MM.1S (cell line): Measurements from ENCODE around the gene AP1AR.

ENCODE experiments used
- EZH2 ChIP-seq: fragments of 300-600 bp; sonication (generic); optimal IDR thresholded peaks from 2 replicates; pipeline ENCODE3; 2017; ENCODE audit warnings: low read depth, mild to moderate bottlenecking, antibody characterized with exemption, low read length, mixed read lengths
- EZH2phosphoT487 ChIP-seq: fragments of 300-600 bp; sonication (generic); IDR thresholded peaks from 2 replicates; pipeline ENCODE4 v1.6.1; 2018; ENCODE audit warnings: antibody characterized with exemption, low read length
- TF ChIP-seq, protein P1 (sequence below): fragments of 300-600 bp; sonication (generic); IDR thresholded peaks from 2 replicates; pipeline ENCODE4 v1.5.1; 2016; ENCODE audit warnings: antibody characterized with exemption, low read length, mixed read lengths

DNA sequence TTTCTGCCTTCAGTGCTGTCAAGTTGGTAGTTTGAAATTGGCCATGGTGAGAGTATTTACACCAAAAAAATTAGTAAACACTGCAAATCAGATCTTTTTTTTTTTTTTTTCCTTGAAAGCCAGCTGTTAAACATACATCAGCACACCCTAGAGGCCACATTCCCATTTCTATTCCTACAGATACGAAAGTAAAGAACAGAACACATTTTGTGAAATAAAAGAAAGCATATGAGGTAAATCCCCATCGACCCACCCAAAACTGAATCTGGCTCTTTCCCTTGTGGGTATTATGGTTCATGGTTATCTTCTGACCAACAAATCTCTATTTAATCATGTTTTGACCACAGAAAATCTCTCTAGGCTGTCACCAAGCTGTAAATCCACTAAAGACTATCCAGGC is 41.8 kb upstream of the AP1AR start:
- TF ChIP-seq, protein P1, sequence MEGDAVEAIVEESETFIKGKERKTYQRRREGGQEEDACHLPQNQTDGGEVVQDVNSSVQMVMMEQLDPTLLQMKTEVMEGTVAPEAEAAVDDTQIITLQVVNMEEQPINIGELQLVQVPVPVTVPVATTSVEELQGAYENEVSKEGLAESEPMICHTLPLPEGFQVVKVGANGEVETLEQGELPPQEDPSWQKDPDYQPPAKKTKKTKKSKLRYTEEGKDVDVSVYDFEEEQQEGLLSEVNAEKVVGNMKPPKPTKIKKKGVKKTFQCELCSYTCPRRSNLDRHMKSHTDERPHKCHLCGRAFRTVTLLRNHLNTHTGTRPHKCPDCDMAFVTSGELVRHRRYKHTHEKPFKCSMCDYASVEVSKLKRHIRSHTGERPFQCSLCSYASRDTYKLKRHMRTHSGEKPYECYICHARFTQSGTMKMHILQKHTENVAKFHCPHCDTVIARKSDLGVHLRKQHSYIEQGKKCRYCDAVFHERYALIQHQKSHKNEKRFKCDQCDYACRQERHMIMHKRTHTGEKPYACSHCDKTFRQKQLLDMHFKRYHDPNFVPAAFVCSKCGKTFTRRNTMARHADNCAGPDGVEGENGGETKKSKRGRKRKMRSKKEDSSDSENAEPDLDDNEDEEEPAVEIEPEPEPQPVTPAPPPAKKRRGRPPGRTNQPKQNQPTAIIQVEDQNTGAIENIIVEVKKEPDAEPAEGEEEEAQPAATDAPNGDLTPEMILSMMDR: no peak
- TF ChIP-seq EZH2 (no peak), EZH2phosphoT487 (no peak)
